Suppressor macrophage treated with lipopolysaccharide for 4 hours (primary cell): ENCODE data around the gene ALPK3.

ENCODE experiments used
- DNase-seq: peaks from one replicate; pipeline ENCODE4 v3.0.0-alpha.2; 2020

The ALPK3 gene

DNA sequence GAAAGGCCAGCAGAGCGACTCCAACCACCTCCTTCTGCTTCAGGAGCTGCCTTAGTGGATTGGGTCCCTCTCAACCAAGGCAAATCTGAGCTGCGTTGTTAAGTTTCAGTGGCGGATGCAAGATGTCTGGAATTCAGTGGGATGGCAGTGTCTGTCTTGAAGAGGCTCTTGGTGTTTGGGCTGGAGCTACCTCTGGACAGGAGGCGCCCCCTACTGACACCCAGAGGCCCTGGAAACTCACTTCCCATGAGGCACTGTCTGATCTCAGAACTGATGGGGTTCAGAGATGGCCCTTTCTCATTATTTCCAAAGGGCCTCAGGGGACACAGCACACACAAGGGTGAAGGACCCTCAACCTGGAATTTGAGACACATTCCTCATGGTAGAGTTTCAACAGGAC lies 61.3 kb downstream of the ALPK3 start:
- DNase-seq, result peak; percentile 70

DNA sequence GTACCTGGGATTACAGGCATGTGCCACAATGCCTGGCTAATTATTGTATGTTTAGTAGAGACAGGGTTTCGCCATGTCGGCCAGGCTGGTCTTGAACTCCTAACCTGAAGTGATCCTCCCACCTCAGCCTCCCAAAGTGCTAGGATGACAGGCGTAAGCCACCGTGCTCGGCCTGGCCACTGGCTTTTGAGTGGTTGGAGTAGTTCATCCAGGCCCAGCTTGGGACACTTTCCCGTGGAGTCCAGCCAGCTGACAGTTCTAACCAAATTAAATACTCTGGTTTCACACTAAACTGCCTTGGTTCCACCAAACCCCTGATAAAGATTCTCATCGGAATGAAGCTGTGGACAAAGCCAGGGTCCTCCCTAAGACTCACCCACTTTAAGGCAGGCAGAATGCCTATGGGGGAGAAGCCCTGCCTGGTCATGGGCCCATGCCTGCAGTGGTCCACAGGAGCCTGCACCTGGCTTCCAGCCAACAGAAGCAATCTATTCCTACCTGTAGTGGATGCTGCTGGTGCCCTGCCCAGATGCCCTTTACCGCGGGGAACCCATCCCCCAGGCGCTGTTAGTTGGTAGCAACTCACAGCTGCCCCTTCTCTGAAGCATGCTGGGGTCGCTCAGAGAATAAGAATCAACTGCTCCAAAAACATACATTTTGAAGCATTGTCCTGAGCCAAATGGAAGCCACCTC lies 62.1 kb downstream of the ALPK3 start:
- no peak for DNase-seq

DNA sequence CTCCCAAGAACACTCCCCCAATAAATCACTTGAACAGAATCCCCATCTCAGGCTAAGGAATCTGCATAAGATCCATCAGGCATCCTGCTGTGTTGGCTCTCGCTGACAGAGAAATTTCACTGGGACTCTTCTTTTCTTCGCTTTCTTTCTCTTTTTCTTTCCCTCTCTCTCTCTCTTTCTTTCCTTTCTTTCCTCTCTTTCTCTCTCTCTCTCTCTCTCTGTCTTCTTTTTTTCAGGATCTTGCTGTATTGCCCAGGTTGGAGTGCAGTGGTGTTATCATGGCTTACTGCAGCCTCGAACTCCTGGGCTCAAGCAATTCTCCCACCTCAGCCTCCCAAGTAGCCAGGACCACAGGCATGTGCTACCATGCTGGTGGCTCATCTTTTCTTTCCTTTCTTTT lies 62.9 kb downstream of the ALPK3 start:
- no peak for DNase-seq

DNA sequence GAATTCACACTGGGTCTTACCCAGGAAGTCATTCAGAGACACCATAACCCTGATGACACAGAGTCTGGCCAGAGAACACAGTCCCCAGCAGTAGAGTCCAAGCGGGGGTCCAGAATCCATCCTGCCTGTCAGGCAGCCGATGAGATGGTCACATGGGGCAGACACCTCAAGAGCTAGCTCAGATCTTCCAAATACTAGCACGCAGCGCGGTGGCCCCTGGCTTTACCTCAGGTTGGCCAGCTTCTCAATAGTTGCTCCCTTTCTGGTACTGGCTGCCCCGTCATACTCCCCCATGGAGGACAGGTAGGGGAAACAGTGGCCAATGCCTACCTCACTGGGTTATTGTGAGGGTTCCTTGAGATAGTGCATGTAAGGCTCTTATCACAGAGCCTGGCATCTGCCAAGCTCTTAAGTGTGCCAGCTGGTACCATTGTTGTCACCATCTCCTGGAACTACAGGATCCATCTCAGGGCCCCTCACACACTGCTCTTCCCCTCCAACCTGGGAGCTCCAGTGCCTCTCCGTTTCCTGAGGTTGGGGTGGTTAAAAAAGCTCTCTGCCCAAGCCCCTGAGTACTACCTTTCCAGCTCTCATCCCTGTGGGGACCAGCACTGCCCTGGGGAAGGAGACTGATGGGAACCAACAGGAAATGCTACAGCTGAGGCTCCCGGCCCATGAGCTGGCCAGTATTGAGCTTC lies 63.8 kb downstream of the ALPK3 start:
- DNase-seq, result no peak

DNA sequence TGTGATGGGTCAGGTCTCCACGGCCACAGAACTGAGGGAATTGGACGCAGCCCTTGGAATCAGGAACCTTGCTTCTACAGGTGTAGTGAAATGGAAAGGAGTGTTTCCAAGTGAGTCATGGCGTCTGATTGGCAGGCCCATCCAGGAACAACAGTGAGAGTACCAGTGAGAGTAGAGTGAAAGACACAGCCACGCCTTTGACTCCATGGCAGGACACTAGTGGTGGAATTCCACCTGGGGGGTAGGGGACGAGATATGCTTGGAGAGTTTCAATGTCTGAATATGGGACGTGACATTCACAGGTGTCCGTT lies 64.3 kb downstream of the ALPK3 start:
- no peak for DNase-seq

DNA sequence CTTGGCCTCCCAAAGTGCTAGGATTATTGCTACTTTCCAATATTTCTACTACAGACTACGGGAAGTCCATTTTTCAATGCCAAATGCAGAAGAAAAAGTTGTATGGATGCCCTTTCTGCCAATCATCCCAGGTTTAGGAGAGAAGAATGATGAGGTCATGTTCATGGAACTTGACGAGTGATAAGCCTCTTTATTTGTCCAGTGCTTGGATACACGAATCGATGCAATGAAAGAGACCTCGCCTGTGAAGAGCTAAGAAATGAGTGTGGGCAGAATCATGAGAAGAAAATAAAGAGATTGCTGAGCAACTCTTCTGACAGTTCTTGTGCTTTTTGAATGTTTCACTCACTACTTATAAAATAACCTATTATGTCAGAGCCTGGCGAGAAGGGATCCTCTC lies 66.3 kb downstream of the ALPK3 start:
- no peak for DNase-seq

DNA sequence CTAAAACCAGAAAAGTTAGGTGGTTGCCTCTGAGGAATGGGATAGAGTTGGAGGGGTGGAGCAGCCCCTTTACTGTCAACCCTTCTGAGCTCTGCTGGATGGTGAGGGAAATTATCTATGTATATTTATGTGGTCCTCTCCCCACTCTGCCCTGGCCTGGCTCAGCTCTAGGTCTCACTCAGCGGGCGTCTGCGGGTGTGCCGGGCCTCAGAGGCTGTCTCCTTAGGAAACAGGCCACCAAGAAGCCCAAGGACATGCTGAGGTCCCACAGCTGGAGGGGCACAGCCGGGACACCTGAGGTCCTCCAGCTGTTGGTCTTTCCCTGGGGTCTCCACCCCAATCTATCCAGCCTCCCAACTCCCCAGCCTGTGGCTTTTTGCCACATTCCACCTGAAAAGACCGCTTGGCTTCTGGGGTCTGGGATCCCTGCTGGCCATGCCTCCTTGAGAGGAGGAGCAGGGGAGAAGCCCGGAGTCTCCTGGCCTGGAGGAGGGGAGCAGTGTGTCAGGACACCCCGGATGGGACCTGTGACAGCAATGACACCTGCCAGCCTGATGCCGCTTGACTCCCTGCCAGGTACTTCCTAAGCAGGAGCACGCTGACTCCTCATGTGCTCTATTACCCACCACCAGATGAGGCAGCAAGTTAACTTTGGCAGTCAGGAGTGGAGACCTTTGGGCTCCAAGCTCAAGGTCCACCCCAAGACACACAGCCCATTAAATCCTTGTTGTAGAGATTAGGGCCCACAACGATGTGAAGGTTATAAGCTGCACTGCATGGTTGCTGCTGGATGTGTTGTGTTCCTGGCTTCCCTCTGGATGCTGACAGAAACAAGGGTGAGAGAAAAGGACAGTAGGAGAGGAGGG lies 67.0 kb downstream of the ALPK3 start, which contains the start of gene SLC28A1:
TSS of gene SLC28A1 (plus strand) at position 747 of the 866 bp plus-strand sequence. CDS start 3,099 bp downstream, outside the sequence.
- no peak for DNase-seq

DNA sequence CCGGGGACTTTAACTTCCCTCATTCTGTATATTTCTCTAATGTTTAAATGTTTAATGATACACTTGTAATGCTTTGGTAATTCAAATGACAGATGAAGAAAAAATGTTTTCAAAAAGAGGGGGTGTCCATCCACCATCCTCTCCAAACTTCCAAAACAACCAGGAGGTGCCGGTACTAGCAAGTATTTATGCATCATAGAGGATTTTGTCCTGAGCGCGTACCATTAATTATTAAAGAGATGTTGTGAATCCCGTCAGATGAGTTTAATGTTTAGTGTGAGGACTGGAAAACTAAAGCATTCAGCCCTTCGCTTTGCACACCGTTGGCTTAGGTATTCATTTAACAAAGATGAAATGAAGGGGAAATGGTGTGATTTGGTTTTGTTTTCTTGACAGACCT lies 68.6 kb downstream of the ALPK3 start:
- DNase-seq, result no peak

DNA sequence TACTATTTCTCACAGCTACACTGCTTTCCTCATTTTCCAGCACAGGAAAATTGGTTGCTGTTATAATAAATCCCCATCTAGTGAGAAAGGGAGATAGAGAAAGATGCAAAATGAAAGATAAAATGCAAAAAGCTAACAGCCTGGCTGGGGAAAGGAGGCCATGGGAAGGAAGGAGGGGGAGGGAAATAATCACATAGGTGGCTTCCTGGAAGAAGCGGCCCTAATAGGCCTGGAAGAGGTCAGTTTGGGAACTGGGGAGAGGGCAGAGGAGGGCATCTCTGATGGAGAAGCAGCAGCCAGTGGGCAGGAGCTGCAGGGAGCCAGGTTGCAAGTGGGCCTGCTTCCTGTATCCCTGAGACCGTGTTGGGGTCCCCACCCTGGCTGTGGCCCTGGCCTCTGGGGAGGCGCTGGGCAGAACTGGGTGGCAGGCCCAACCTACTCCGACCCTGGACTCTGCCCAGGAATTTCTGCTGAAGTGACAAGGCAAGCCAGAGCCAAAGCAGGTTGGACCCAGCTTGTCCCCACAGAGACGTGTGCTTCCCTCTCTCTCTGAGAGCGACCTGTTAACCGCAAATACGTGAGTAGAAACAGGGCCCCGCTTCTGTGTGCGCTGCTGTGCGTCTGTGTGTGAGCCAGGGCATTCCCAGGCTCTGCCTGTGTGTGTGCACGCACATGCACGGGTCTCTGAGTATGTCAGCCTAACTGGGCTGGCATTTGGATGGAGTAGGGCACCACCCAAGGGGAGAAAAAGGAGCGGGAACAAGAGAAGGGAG lies 69.2 kb downstream of the ALPK3 start:
- DNase-seq, result no peak

DNA sequence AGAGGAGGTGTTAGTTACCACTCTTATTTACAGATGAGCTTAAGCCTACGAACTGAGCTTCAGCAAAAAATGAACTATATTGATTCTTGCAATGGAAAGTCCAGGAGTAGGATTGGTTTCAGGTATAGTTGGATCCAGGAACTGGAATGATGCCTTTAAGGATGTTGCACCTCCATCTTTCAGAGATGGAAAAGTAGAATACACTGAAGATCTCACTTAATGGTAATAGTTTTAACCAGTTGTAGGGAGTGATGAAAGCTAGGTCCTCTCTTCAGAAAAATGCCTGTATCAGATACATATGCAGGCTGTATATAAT lies 69.8 kb downstream of the ALPK3 start:
- DNase-seq, result no peak

DNA sequence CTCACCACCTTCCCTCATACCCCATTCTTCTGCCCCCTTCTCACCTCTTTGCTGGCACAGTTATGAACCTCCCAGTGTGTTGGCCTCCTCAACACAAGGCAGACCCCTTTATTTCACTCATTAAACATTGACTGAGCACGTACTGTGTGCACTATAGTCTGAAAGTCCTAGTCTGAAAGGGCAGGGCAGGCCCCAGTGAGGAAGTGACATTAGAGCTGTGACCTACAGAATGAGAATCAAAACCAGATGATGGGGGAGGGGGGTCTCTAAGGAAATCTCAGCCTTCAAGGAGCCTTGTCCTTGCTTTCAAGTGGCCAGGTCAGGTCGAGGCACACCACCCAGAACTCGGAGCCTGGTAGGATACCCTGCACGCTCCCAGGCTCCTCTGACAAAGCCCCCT lies 70.8 kb downstream of the ALPK3 start:
- no peak for DNase-seq

DNA sequence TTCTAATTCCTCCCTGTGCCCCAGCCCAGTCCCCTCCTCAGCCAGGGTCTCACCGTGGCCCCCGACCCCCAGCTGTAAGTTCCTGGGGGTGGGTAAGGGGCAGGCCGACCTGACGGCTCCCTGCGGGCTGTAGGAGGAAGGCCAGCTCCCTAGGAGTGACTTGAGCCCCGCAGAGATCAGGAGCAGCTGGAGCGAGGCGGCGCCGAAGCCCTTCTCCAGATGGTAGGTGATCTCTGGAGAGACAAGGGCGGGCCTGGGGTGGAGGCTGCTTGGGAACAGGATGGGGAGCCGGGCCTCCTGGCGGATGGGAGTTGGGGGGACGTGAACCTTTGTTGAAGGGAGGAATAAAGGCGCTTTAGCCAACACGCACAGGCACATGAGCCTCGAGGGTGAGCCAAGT lies 71.5 kb downstream of the ALPK3 start:
- DNase-seq, result no peak

DNA sequence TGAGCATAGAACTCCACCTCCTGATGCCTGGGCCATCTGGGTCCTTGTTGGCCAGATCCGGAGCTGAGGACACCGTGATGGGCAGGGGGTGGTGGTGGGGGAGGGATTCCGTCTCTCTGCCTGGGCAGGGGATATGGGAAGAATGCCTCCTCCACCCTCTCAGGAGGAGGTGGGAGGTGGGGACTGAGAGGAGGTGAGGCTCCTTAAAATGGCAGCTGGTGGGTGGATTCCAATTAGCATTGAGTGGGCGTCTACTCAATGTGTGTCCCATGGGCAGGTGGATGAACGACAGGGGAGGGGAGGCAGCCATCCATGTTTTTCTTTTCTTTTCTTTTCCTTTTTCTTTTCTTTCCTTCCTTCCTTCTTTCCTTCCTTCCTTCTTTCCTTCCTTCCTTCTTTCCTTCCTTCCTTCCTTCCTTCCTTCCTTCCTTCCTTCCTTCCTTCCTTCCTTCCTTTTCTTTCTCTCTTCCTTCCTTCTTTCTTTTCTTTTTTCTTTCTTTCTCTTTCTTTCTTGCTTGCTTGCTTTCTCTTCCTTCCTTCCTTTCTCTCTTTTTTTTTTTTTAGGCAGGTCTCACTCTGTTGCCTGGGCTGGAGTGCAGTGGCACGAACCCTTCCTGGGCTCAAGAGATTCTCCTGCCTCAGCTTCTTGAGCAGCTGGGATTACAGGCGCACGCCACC lies 72.3 kb downstream of the ALPK3 start:
- DNase-seq, result no peak

DNA sequence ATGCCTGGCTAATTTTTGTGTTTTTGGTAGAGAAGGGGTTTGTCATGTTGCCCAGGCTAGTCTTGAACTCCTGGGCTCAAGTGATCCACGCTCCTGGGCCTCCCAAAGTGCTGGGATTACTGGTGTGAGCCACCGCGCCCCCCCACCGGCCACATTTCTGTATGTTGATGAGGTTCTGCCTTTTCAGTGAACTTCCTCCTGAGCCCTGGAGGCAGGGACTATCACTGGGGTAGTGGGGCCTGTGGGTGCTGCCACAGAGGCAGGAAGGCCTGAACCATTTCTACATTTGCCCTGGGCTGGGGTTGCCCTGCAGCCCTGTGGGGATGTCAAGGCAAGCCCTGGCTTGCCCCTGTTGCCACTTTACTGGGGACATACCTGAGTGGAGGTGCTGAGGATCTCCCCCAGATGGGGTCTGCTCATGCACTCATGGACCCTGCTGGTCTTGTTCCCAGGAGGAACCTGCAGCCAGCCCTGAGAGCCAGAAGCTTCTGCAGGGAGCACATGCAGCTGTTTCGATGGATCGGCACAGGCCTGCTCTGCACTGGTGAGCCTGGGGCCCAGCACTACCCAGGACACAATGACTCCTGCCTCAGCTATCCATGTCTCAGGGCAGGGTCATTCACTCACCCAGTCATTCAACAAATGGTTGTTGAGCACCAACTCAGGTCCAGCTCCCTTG lies 73.0 kb downstream of the ALPK3 start:
- DNase-seq, result no peak

DNA sequence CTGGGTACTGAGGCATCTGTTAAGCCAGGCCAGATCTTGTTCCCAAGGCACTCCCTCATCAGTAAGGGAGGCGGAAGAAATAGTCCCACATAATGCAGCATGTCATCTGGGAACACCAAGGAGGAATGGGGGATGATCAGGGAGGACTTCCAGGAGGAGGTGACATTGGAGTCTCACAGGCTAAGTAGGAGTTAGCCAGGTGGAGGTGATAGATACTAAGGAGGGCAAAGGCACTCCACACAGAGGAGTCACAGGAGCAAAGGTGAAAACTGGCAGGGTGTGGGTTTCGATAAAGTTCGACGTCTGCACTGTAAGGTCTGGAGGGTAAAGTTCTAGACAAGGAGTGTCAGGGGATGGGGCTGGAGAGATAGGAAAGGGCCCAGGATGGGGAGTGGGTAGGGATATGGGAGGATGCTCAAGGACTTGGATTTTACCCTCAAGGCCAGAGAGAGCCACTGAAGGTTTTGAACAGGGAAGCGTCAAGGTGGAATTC lies 73.6 kb downstream of the ALPK3 start:
- DNase-seq, result no peak

DNA sequence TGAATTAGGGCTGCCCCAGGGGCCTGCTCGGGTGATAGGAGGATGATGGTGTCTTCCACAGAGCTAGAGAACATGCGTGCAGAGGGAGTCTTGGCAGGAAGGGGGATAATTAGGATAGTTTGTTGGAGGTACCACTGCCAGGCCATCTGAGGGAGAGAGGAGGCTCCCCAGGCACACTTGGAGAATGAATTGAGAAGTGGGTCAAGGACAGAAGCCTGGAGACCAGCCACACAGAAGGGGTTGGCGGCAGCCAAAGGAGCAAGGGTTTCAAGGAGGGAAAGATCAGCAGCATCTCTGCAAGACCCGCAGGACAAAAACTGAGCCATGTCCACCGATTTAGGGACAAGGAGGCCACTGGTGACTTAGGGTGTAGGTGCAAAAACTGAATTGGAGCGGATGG lies 74.2 kb downstream of the ALPK3 start:
- DNase-seq, result no peak

DNA sequence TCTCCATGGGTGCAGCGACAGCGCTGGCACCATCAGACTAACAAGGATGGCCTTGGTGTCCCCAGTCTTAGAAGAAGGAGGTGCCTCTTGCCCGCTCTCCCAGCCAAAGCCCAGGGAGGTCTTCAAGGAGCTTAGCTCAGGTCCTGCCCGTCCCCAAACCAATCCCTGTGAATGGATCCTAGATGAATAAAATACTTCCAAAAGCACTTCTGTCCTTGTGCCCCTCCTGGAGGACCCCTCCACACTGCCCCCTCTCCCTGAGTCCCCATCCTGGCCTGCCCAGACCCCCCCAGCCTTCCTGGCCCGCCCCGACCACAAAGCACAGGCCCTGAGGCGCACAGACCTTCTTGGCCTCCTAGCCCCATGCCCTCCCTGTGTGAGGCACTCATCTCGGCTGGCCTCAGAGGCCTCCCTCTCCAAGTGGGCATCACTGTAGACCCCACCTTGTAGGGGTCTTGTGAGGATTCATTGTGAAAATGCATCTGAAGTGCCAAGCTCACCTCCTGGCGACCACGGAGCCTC lies 75.7 kb downstream of the ALPK3 start:
- DNase-seq, result no peak

DNA sequence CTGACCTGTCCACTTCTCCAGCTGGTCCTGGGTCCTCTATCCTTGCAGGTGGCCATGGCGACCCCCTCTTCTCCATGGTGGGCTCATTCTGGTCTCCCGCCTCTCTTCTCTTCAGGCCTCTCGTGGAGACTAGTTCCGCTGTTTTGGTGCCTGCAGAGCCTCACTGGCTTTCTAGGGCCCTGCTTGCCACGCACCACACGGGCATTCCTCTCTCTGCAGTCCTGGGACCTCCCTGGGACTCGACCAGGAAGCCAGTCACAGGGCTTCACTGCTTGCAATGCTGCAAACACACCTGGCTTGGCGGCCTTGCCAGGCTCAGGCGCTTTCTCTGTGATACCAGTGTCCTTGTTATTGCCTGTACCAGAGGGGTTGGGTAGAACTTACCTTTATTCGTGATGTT lies 76.5 kb downstream of the ALPK3 start:
- DNase-seq, result no peak

DNA sequence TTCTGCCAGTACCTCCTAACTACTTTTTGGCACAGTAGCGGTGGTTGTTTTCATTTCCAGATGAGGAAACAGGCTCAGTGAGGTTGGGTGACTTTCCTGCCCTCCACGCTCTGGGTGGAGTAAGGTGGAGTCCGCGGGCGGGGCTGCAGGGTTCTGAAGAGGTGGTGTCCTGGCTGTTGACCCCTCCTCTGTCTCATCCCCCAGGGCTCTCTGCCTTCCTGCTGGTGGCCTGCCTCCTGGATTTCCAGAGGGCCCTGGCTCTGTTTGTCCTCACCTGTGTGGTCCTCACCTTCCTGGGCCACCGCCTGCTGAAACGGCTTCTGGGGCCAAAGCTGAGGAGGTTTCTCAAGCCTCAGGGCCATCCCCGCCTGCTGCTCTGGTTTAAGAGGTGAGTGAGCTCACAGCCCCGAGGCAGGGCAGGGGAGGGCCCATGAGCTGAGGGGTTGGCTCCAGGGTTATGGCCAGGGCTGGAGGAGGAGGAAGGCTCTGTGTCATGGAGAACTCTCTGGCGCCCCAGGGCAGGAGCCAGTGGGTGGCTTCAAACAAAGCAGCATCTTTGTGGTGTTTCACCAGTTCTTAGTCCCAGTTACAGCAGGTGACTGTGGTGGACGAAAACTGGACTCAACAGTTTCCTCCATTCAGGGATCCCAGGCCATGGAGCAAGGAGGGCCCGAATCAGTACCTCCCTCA lies 77.7 kb downstream of the ALPK3 start:
- no peak for DNase-seq

DNA sequence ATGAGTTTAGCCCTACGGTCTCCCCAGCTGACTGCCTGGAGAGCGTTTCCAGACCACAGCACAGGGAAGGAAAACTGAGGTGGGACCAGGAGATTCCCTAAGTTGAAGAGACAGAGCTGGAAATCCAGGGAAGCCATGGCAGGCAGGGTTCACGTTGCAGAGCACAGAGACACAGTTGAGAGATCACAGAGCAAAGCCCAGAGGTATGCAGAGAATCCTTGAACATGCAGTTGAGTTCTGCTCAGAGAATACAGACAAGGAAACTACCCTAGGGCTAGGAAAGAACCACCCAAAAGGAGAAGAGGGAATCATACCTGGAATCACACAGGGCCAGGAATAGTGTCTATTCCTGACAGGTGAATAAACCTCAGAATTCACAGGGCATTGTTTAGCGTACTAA lies 81.6 kb downstream of the ALPK3 start:
- no peak for DNase-seq

DNA sequence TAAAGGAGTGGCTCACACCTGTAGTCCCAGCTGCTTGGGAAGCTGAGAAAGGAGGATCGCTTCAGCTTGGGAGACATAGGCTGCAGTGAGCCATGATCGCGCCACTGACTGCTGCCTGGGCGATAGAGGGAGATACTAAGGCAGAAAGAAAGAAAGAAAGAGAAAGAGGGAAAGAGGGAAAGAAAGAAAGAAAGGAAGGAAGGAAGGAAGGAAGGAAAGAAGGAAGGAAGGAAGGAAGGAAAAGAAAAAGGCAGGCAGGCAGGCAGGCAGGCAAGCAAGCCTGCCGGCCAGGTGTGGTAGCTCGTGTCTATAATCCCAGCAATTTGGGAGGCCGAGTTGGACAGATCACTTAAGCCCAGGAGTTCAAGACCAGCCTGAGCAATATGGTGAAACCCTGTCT lies 82.6 kb downstream of the ALPK3 start:
- DNase-seq, result no peak
